ENCODE results near the gene BMPR1A. TPM values are rescaled to one million over a fixed set of nuclear protein-coding genes. Genes with fewer than 3 reads are reported as not detected.

BMPR1A gene
- total and polyA plus RNA-seq, 2 of the 13 experiments (the other 11 are each of a cell fraction or from before 2014, with no cell fraction given) = 17.8 to 44.2 TPM

GRCh38 chr10:86944907-86945306, 188.5 kb downstream of the BMPR1A start (continued):
- TF ChIP-seq CSRNP2 (CRISPR knock-in tag; conservative IDR thresholded peaks at IDR 0.05; ENCODE audit: low read depth) (no peak), PRDM4 (CRISPR knock-in tag; IDR thresholded peaks at IDR 0.05; ENCODE audit: borderline replicate concordance) (no peak), THAP9 (CRISPR knock-in tag; IDR thresholded peaks at IDR 0.05; ENCODE audit: borderline replicate concordance) (no peak), PAX8 (CRISPR knock-in tag; IDR thresholded peaks at IDR 0.05; ENCODE audit: borderline replicate concordance) (no peak), ETS1 (CRISPR knock-in tag; IDR thresholded peaks at IDR 0.05) (no peak), RELA (CRISPR knock-in tag; IDR thresholded peaks at IDR 0.05) (no peak), MXD3 (CRISPR knock-in tag; IDR thresholded peaks at IDR 0.05) (no peak), ZNF333 (CRISPR knock-in tag; IDR thresholded peaks at IDR 0.05; ENCODE audit: borderline replicate concordance) (no peak), SCMH1 (CRISPR knock-in tag; IDR thresholded peaks at IDR 0.05; ENCODE audit: borderline replicate concordance) (no peak), ZNF574 (CRISPR knock-in tag; IDR thresholded peaks at IDR 0.05) (no peak)

Measured in HepG2 (cell line).